NCI-H1930 (cell line): Measurements from ENCODE around the gene TGM2.

Experiments used
- DNase-seq, 2 experiments: peaks; one replicate each; lab custom pipeline; 2025; lab: John Stamatoyannopoulos, UW

The TGM2 gene

DNA sequence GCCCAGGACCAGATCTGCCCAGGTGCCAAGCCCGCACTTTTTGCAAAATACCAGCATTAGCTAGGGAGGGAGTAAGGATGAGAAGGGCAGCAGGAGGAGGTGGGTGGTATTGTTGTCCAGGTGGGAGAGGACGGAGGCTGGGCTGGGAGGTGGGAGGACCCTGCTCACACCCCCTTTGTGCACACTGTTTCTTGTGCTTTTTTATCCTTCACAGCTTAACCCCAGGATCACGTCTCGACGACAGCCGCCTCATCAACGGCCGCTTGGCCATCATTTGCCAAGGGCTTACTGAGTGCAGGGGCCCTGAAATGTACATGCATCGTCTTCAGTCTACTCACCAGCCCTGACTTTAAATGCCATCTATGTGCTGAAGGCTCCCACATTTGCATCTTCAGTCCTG is 12.1 kb upstream of the TGM2 start:
- DNase-seq: no peak

DNA sequence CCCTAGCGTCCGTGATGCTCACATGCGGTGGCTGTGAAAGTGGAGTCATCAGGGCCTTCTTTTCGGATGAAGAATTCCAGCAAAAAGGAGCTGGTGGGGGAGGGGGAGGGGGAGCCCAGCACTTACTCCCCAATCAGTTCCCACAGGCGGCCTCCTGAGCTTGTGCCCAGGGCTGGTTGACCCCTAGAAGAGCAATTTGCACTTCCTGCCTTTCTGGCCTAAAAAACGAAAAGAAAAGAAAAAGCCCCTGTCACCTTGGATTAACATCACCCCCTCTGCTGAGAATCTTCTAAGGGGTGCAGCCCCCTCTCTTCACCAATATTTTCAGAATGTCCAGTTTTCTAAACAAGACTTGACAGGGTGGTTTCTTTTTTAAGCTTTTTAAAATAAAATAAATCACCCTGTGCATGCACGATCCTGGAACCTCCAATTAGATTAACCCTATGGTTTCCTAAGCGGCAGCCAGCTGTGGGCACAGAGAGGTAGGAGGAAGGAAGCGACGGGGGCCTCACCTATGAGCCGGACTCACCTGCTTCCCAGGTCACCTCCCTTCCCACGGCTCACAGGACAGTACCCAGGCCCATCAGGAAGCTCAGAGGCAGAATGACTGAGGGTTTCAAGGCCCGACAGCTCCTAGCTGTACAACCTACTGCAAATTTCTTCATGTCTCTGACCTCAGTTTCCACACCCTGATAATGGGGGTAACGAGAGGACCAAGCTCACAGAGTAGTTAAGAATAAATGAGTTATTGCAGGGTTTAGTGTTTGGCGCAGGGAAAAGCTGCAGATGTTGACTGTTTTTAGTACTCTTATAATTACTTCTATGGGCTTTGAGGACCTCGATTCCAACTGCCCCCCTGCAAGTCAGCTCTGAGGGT is 10.5 kb upstream of the TGM2 start:
- DNase-seq: no peak

DNA sequence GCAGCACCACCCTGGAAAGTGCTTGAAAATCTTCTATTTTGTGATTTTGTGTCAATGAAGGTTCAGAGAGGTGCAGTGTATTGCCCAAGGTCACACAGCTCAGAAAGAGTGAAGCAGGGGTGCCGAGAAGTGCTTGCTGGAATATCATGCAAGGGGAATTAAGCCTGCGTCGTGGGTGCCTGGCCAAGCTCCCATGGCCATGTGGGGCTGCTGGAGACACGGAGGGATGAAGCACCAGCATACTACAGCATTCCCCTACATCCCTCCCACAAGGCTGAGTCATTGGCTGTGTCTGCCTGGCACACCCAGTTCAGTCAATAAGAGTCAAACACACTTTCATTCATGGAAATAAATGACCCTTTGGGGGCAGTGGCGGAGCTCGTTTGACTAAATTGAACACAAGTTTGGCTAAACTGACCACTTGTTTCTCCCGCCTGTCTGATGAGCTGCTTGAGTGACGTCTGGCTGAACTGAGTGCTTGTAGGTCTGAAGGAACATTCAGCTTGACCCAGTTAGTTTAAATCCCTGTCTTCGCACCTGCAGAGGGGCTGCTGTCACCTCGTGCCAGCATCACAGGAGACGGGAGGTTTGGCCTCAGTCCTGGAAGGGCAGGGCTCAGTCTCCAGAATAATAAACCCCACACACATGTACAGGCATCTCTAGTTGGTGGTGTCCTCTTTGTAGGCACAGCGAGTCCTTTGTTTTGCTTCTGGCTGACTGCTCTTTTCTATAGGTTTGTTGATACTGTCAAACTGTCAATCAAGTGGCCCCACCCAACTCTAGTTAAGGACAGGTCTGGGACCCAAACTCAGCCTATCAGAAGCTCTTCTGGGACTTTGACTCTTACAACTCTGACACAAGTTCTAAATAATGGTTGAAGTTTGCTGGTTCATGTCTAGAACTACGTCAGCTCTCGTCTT is 8.4 kb upstream of the TGM2 start:
- DNase-seq: no peak

- DNase-seq: no peak
Observed at GRCh38 chr20:38172408-38172807, 7.3 kb upstream of the TGM2 start.

GRCh38 chr20:38171675-38172043 is 6.6 kb upstream of the TGM2 start:
- no peak for DNase-seq

DNA sequence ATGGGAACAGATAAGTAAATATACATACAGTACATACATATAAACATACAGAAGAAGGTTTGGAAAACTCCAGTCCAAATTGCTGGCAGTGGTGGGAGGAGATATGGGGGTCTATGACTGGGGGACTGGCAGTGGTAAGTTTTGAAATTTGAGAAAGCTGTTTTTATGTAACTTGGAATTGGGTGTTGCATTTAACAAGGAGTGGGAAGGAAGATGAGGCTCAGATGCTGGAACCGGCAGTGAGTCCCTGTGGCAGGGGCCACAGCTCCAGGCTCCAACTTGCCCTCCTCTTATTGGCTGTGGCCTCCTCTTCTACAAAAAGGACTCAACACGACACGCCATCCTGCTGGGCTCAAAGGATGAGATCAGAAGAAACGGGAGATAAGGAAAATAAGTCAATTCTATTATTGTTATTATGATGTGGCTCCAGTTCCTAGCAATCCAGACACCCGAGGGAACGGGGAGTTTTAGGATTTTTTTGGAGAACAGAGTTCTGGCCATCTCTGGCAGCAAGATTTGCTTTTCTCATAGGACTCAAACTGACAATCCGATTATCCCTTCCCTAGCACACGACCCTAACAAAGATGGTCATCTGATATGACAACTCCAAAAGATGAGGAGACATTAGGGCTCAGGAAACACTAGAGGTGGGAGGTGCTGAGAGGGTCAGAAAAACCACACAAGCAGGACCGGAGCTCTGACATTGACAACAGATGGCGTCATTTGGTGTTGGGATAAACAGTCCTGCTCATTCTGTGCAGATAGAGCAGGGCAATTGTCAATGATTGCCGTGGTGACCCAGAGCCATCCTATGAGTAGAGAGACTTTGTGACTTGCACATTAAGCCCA is 6.0 kb upstream of the TGM2 start:
- no peak for DNase-seq

DNA sequence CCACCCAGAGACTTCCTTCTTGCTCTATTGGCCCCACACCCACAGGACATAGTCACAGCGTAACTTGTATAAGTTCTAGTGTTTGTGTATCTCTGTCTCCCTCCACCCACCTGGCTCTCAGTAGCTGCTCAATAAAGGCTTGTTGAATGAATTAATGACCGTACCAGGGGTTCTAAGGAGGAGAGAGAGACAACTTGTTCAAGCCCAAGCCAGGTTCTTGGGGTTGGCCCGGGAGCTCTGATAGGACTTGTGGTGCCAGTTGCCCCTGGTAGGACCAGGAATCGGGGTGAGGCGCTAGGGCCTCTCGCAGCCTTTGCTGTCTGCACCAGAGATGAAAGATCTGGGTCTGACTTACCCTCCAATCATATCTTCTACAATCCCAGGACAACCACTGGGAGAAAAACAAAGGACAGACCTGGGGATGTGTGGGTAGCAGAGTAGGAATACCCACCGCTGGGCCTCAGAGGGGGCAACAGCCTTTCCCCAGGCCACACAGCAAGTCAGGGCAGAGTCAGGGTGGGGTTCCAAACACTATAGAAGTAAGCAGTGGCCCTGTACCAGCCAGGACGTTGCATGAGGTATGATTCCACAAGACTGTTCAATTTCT is 5.3 kb upstream of the TGM2 start:
- DNase-seq: no peak

DNA sequence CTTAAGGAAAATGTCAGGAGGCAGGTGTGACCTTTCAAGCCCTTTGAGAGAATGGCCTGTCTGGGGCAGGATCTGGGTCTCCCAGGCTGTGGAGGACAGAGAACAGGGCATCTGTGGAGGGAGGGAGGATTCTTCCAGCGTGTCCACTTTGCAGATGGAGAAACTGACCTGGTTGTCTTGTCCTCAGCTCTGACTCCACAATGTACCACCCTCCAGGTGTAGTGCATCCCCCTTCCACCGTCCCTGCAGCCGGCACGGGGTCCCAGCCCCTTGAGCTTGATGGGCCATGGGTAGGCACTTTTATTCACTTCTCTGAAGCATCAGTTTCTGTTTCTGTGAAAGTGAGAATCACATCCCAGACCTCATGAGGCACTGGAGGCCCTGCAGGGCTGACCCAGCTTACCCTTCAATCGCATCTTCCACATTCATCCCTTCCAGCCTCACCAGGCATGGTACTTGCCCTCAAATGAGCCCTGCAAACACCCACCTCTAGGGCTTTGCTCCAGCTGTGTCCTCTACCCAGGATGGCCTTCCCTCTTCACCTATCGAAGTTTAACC is 4.6 kb upstream of the TGM2 start:
- DNase-seq: no peak

DNA sequence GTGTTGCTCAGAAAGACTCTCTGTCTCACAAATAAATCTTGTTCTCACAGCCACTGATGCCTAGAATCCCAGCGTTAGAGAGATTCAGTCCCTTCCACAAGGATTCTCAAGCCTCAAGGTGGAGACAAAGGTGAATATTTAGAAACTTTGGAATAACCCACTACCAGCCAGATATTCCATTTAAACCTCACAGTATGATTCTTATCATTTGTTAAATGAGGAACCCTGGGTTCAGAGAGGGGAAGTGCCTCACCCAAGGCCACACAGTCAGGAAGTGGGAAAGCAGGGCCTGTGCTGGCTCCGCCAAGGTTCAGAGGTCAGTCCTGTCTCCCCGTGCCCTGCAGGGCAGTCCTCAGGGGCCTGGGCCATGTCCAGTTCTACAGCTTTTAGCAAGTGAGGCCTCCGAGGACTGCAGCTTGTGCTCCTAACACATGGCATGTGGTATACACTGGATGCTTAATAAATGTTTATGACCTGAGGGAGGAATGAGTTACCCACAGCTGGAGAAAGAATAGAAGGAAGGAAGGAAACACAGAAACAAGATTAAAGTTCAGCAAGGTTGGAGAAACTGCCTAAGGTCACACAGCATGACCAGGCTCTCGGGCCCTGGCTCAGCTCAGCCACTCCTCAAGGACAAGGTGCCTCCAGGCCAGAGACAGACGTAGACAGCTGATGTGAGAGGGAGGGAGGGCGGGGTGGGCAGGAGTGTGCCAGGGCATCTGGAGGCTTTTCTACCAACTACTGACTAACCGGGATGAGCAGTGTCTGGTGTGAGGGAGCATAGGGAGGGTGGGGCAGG is 3.9 kb upstream of the TGM2 start:
- DNase-seq: no peak

DNA sequence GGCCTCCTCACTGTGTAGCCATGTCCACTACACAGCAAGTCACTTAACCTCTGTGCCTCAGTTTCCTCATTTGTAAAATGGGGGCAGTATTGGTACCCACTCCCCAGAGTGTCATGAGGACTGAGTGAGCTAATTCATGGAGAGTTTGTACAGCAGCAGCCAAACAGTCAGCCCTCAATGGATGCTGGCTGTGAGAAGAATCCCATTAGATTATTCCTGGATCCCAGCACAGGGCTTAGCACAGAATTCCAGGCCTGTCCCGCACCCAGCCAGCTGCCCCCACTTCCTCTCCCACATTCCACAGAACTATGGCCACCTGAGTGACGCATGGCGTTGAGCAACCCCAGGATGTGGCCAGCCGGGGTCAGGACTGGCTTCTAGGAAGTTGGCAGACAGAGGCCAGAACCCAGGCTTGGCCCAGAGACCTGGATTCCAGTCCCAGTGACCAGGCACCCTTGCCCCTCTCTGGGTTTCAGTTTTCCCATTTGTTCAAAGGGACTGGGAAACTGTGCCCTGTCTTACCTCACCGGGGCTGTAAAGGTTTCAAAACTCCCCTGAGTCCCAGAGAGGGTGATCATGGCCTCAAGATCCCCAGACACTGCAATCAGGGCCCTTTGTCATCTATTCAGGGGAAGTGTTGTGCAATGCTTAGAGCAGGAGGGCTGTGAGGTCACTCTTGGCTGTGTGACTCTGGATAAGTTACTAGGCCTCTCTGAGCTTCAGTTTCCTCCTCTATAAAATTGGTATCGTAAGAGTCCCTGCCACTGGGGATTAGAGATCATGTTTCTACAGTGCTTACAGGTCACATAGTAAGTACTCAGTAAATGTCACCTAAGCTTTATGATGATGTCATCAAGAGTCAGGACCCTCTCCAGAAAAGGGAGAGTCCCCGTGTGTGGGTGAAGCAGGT is 3.0 kb upstream of the TGM2 start:
- DNase-seq: no peak

DNA sequence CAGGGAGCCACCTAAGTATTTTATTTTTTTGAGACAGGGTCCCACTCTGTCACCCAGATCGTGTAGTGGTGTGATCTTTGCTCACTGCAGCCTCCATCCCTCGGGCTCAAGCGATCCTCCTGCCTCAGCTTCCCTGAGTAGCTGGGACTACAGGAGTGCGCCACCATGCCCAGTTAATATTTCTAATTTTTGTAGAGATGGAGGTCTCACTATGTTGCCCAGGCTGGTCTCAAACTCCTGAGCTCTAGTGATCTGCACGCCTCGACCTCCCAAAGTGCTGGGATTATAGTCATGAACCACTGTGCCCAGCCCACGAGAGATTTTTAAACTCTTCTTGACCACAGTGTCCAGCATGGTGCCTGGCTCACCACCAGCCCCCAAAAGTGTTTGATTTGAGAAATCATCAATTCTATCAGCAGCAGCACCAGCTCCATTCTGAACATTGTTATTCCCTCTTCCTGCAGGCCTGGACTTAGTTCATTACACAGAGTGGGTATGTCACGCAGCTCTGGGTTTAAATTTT is 2.3 kb upstream of the TGM2 start:
- no peak for DNase-seq

DNA sequence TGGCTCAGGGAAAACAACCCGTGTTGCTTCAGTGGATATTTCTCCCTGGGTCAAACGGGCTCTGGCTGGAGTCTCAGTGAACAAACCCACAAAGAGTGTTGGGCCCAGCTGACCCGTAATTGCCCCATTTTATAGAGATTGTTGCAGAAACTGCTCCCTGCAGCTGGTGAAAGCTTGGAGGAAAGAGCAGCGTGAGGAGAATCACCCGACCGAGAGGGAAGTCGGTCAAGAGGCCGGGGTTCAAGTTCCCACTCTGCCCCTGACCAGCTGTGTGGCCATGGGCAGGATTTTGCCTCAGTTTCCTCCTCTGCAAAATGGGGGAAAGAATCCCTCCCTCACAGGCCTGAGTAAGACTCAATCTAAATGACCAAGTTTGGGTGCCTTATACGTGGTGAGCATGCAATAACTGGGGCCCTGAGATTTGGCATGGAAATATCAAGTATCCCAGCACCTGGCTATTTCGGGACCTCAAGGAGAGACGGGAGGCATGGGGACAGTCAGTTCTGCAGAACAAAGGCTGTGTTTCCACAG is 1.7 kb upstream of the TGM2 start:
- no peak for DNase-seq

GRCh38 chr20:38165966-38166702 is 1.1 kb upstream of the TGM2 start:
- no peak for DNase-seq

- DNase-seq: no peak
Observed at GRCh38 chr20:38164624-38165088, 414 bp downstream of the TGM2 start.

- no peak for DNase-seq
Observed at GRCh38 chr20:38164069-38164468, 1.0 kb downstream of the TGM2 start.

- DNase-seq: no peak
Observed at GRCh38 chr20:38162878-38163875, 1.9 kb downstream of the TGM2 start.

DNA sequence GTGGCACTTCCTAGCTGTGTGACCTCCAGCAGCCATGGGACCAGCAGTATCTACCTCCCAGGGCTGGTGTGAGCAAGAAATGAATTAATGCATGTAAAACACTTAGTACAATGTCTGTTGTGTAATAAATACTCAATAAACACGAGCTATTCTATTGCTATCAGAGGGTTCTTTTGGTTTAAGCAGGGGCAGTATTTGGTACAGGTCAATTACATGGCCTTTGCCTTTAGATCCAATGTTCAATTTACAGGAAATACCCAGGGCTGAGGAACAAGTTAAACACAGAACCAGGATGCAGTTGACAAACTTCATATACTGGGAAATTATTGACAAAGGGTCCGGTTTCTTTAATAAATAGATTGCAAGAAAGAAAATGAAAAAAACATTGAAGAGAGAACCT is 2.9 kb downstream of the TGM2 start:
- DNase-seq: no peak
